HepG2 (cell line): Measurements from ENCODE around the gene TIMM44. TPM values are rescaled to one million over a fixed set of nuclear protein-coding genes. Genes with fewer than 3 reads are reported as not detected.

Source experiments
- AHR ChIP-seq: IDR thresholded peaks from 2 replicates; pipeline ENCODE4 v1.6.1; 2018; ENCODE audit warnings: missing genetic modification reagents, missing compliant biosample characterization
- CC2D1A ChIP-seq: sonication (generic); formaldehyde crosslinking; IDR thresholded peaks from 2 replicates; pipeline ENCODE4 v1.8.1; 2023; ENCODE audit warnings: mild to moderate bottlenecking, missing genetic modification reagents
- CCAR2 ChIP-seq: fragments of 200-400 bp; formaldehyde crosslinking; optimal IDR thresholded peaks from 2 replicates; pipeline ENCODE3; 2018; ENCODE audit warnings: low read depth, mild to moderate bottlenecking, low read length, moderate library complexity
- DR1 ChIP-seq: sonication (generic); formaldehyde crosslinking; IDR thresholded peaks from 2 replicates; pipeline ENCODE4 v1.8.0; 2021; ENCODE audit warnings: mild to moderate bottlenecking, missing genetic modification reagents, inconsistent platforms
- FOXK1 ChIP-seq: sonication (generic); formaldehyde crosslinking; IDR thresholded peaks from 2 replicates; pipeline ENCODE4 v1.4.0; 2020; ENCODE audit warnings: low read depth, missing genetic modification reagents, borderline replicate concordance
- LBX2 ChIP-seq: sonication (generic); formaldehyde crosslinking; IDR thresholded peaks from 2 replicates; pipeline ENCODE4 v1.5.0; 2020; ENCODE audit warnings: missing genetic modification reagents, mild to moderate bottlenecking, borderline replicate concordance
- NFKBIZ ChIP-seq: IDR thresholded peaks from 2 replicates; pipeline ENCODE4 v1.6.1; 2018; ENCODE audit warnings: missing genetic modification reagents, missing compliant biosample characterization
- NR2F6 ChIP-seq, 2 experiments: IDR thresholded peaks; 2 replicates each; pipeline ENCODE4 v1.6.1; 2016; ENCODE audit warnings: antibody characterized with exemption in 1 of 2, mild to moderate bottlenecking in 1 of 2
- RELA ChIP-seq: sonication (generic); formaldehyde crosslinking; IDR thresholded peaks from 2 replicates; pipeline ENCODE4 v1.4.0; 2020; ENCODE audit warnings: missing genetic modification reagents
- SP5 ChIP-seq: IDR thresholded peaks from 2 replicates; pipeline ENCODE4 v1.6.1; 2016; ENCODE audit warnings: low read depth, borderline replicate concordance
- ZNF275 ChIP-seq: sonication (generic); formaldehyde crosslinking; IDR thresholded peaks from 2 replicates; pipeline ENCODE4 v1.8.0; 2022; ENCODE audit warnings: missing genetic modification reagents, mild to moderate bottlenecking, inconsistent platforms, borderline replicate concordance
- ZNF564 ChIP-seq: sonication (generic); formaldehyde crosslinking; IDR thresholded peaks from 2 replicates; pipeline ENCODE4 v1.8.1; 2023; ENCODE audit warnings: mild to moderate bottlenecking, missing genetic modification reagents
- ZNF850 ChIP-seq: sonication (generic); formaldehyde crosslinking; conservative IDR thresholded peaks from 2 replicates; pipeline ENCODE4 v1.9.0; 2021; ENCODE audit warnings: mild to moderate bottlenecking, missing genetic modification reagents
- ZZZ3 ChIP-seq: sonication (generic); formaldehyde crosslinking; IDR thresholded peaks from 2 replicates; pipeline ENCODE4 v1.4.0; 2020; ENCODE audit warnings: missing genetic modification reagents, mild to moderate bottlenecking, borderline replicate concordance
- polyA plus RNA-seq, 8 experiments: library from polyadenylated mRNA; depleted of rRNA in 3 of 8; stranded (reverse) in 7 of 8; unstranded in 1 of 8; fragments of >200 nt; fragmentation: Illumina TruSeq in 4 of 8; extraction: Trizol in 4 of 8; gene quantifications; 2 replicates each; pipeline versions ENCODE4 v1.2.1 to v1.2.3, GENCODE V29; 2011 to 2016; ENCODE audit warnings: low read depth in 4 of 8, missing spikeins in 1 of 8, mixed read lengths in 1 of 8; ENCODE audit not compliant: insufficient read depth in 1 of 8
- total RNA-seq, 5 experiments: library from RNA; depleted of rRNA; stranded (reverse); fragments of >200 nt; fragmentation: Illumina TruSeq; extraction: Trizol; gene quantifications; 2 replicates each; pipeline ENCODE4 v1.2.3, GENCODE V29; 2016; ENCODE audit warnings: low read depth in 1 of 5
- TF ChIP-seq, protein P1 (sequence below): sonication (generic); formaldehyde crosslinking; IDR thresholded peaks from 2 replicates; pipeline ENCODE4 v1.8.0; 2022; ENCODE audit warnings: mild to moderate bottlenecking, missing genetic modification reagents
- TF ChIP-seq, protein P2 (sequence below): sonication (generic); formaldehyde crosslinking; IDR thresholded peaks from 2 replicates; pipeline ENCODE4 v1.5.1; 2020; ENCODE audit warnings: mild to moderate bottlenecking, missing genetic modification reagents
- TF ChIP-seq, protein P3 (sequence below): sonication (generic); formaldehyde crosslinking; IDR thresholded peaks from 2 replicates; pipeline ENCODE4 v1.4.0; 2020; ENCODE audit warnings: missing genetic modification reagents, borderline replicate concordance

The TIMM44 gene
- total and polyA plus RNA-seq, 2 of the 13 experiments (the other 11 are each of a cell fraction or from before 2014, with no cell fraction given): 42.9 to 72.6 TPM

GRCh38 chr19:7903244-7904073 is 40.0 kb downstream of the TIMM44 start, which contains the start of gene MAP2K7 (continued):
- TF ChIP-seq NR2F6 (IDR thresholded peaks at IDR 0.05) (peak; percentile 88; the same call in 1 of the 2 replicates), NR2F6 (CRISPR knock-in tag; IDR thresholded peaks at IDR 0.05) (peak; percentile 82; the same call in 1 of the 2 replicates), SP5 (peak; percentile 84), DR1 (CRISPR knock-in tag) (peak; percentile 76; the same call in 1 of the 2 replicates), LBX2 (CRISPR knock-in tag) (no peak; the same call in 1 of the 2 replicates), ZNF275 (CRISPR knock-in tag) (peak; percentile 74; the same call in 1 of the 2 replicates), ZZZ3 (peak; percentile 17; the same call in 1 of the 2 replicates), ZNF850 (no peak), CCAR2 (no peak), NFKBIZ (CRISPR knock-in tag) (peak; percentile 90), RELA (CRISPR knock-in tag) (no peak), CC2D1A (CRISPR knock-in tag) (0 out of 2 replicates have a peak, but pooled peaks have one; percentile 64), FOXK1 (CRISPR knock-in tag) (peak; percentile 59; the same call in 1 of the 2 replicates), ZNF564 (no peak; the same call in 1 of the 2 replicates), AHR (peak; percentile 95)
- TF ChIP-seq, protein P1, sequence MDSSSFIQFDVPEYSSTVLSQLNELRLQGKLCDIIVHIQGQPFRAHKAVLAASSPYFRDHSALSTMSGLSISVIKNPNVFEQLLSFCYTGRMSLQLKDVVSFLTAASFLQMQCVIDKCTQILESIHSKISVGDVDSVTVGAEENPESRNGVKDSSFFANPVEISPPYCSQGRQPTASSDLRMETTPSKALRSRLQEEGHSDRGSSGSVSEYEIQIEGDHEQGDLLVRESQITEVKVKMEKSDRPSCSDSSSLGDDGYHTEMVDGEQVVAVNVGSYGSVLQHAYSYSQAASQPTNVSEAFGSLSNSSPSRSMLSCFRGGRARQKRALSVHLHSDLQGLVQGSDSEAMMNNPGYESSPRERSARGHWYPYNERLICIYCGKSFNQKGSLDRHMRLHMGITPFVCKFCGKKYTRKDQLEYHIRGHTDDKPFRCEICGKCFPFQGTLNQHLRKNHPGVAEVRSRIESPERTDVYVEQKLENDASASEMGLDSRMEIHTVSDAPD: no peak
- TF ChIP-seq, protein P2, sequence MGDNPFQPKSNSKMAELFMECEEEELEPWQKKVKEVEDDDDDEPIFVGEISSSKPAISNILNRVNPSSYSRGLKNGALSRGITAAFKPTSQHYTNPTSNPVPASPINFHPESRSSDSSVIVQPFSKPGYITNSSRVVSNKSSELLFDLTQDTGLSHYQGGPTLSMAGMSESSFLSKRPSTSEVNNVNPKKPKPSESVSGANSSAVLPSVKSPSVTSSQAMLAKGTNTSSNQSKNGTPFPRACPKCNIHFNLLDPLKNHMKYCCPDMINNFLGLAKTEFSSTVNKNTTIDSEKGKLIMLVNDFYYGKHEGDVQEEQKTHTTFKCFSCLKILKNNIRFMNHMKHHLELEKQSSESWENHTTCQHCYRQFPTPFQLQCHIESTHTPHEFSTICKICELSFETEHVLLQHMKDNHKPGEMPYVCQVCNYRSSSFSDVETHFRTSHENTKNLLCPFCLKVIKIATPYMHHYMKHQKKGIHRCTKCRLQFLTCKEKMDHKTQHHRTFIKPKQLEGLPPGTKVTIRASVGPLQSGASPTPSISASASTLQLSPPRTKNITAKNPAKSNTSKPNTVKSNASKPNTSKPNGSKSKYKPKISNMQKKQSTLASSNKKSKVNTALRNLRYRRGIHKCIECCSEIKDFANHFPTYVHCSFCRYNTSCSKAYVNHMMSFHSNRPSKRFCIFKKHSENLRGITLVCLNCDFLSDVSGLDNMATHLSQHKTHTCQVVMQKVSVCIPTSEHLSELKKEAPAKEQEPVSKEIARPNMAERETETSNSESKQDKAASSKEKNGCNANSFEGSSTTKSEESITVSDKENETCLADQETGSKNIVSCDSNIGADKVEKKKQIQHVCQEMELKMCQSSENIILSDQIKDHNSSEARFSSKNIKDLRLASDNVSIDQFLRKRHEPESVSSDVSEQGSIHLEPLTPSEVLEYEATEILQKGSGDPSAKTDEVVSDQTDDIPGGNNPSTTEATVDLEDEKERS: peak; percentile 89
- TF ChIP-seq, protein P3, sequence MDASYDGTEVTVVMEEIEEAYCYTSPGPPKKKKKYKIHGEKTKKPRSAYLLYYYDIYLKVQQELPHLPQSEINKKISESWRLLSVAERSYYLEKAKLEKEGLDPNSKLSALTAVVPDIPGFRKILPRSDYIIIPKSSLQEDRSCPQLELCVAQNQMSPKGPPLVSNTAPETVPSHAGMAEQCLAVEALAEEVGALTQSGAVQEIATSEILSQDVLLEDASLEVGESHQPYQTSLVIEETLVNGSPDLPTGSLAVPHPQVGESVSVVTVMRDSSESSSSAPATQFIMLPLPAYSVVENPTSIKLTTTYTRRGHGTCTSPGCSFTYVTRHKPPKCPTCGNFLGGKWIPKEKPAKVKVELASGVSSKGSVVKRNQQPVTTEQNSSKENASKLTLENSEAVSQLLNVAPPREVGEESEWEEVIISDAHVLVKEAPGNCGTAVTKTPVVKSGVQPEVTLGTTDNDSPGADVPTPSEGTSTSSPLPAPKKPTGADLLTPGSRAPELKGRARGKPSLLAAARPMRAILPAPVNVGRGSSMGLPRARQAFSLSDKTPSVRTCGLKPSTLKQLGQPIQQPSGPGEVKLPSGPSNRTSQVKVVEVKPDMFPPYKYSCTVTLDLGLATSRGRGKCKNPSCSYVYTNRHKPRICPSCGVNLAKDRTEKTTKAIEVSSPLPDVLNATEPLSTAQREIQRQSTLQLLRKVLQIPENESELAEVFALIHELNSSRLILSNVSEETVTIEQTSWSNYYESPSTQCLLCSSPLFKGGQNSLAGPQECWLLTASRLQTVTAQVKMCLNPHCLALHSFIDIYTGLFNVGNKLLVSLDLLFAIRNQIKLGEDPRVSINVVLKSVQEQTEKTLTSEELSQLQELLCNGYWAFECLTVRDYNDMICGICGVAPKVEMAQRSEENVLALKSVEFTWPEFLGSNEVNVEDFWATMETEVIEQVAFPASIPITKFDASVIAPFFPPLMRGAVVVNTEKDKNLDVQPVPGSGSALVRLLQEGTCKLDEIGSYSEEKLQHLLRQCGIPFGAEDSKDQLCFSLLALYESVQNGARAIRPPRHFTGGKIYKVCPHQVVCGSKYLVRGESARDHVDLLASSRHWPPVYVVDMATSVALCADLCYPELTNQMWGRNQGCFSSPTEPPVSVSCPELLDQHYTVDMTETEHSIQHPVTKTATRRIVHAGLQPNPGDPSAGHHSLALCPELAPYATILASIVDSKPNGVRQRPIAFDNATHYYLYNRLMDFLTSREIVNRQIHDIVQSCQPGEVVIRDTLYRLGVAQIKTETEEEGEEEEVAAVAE (CRISPR knock-in tag): peak; percentile 47; the same call in 1 of the 2 replicates
